GM12891 (cell line): ENCODE results near the gene CYP27B1. TPM values are rescaled to one million over a fixed set of nuclear protein-coding genes. Genes with fewer than 3 reads are reported as not detected.

ENCODE experiments used
- DNase-seq: peaks from one replicate; pipeline ENCODE4 v3.0.0; 2011; ENCODE audit warnings: low spot score; ENCODE audit not compliant: insufficient read length
- FAIRE-seq: peaks from 2 replicates; lab custom pipeline; 2011; peaks lifted over from hg19 to GRCh38; lab: Jason Lieb, UNC
- PAX5 ChIP-seq: IDR thresholded peaks from 2 replicates; pipeline ENCODE4 v1.6.1; 2011; ENCODE audit warnings: low read length, moderate library complexity, mild to moderate bottlenecking; ENCODE audit not compliant: insufficient read depth, severe bottlenecking
- POLR2A ChIP-seq: IDR thresholded peaks from 2 replicates; pipeline ENCODE4 v1.6.1; 2011; ENCODE audit warnings: low read depth, low read length, control low read depth
- POLR2AphosphoS5 ChIP-seq: IDR thresholded peaks from 2 replicates; pipeline ENCODE4 v1.6.1; 2011; ENCODE audit warnings: low read depth, low read length, control low read depth
- POU2F2 ChIP-seq: IDR thresholded peaks from 2 replicates; pipeline ENCODE4 v1.6.1; 2011; ENCODE audit warnings: low read depth, mild to moderate bottlenecking, control low read depth, low read length, moderate library complexity
- SPI1 ChIP-seq: IDR thresholded peaks from 2 replicates; pipeline ENCODE4 v1.6.1; 2011; ENCODE audit warnings: low read depth, low read length, control low read depth
- TAF1 ChIP-seq: IDR thresholded peaks from 2 replicates; pipeline ENCODE4 v1.6.1; 2011; ENCODE audit warnings: low read depth, low read length, control low read depth
- polyA plus RNA-seq: library from polyadenylated mRNA; unstranded; fragments of >200 nt; gene quantifications from one replicate; pipeline ENCODE4 v1.2.1, GENCODE V29; 2012; ENCODE audit warnings: low read depth, missing spikeins, inconsistent platforms; ENCODE audit not compliant: missing spikeins

CYP27B1 gene, protein sequence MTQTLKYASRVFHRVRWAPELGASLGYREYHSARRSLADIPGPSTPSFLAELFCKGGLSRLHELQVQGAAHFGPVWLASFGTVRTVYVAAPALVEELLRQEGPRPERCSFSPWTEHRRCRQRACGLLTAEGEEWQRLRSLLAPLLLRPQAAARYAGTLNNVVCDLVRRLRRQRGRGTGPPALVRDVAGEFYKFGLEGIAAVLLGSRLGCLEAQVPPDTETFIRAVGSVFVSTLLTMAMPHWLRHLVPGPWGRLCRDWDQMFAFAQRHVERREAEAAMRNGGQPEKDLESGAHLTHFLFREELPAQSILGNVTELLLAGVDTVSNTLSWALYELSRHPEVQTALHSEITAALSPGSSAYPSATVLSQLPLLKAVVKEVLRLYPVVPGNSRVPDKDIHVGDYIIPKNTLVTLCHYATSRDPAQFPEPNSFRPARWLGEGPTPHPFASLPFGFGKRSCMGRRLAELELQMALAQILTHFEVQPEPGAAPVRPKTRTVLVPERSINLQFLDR
- polyA plus RNA-seq: 0.85 TPM

GRCh38 chr12:57766464-57767304, at the start of gene CYP27B1:
CYP27B1 (minus strand) TSS chr12:57767078; CDS start chr12:57767041, 37 bp downstream.
- peak; percentile 16 for FAIRE-seq
- TF ChIP-seq POU2F2: no peak
- no peak for TF ChIP-seq PAX5
- no peak for TF ChIP-seq POLR2A
- no peak for TF ChIP-seq SPI1
- no peak for TF ChIP-seq TAF1
- TF ChIP-seq POLR2AphosphoS5: no peak
- DNase-seq: no peak

- no peak for DNase-seq
- TF ChIP-seq PAX5: no peak
- no peak for FAIRE-seq
Measured at GRCh38 chr12:57816001-57816854, 49.4 kb upstream of the CYP27B1 start.

GRCh38 chr12:57815177-57816000, 48.5 kb upstream of the CYP27B1 start:
- DNase-seq (no peak), FAIRE-seq (no peak)
- TF ChIP-seq POLR2A (no peak), POU2F2 (no peak), PAX5 (no peak), TAF1 (no peak), POLR2AphosphoS5 (no peak), SPI1 (no peak)

DNA sequence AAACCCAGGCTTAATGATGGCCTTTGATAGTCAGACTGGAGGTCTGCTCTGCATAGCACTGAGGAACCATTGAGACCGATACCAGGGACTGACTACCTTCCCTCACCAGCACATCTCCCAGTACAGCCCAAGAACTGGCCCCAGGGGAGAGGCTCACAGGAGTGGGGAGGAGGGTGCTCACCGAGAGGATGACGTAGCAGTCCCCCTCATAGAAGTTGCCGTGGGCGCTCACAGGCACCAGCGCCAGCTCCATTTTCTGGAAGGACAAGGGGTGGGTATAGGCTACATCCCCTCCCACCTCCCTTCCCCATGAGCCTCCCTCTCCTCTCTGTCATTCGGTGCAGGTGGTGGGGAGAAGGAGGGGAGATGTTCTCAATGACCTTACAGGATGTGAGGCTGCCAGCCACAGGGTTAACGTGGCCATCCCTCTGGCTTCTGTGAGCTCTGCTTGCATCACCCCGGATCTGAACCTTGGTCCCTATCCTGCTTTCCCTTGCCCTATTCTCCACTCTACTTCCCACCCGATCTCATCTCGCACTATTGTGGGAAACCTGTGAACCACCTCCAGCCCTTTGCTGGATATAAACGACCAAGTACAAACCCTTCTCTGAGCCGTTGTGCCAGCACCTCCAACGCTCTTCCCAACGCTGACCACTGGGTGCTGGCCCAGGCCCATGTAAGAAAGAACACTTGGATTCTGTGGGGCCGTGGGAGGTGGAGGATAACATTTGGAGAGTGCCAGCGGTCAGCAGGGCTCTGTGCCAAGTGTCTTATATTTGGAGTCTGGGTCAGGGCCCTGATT, 47.3 kb upstream of the CYP27B1 start:
- DNase-seq: no peak
- FAIRE-seq: no peak
- TF ChIP-seq POLR2A (no peak), SPI1 (no peak), PAX5 (no peak), POLR2AphosphoS5 (no peak), TAF1 (no peak), POU2F2 (no peak)

DNA sequence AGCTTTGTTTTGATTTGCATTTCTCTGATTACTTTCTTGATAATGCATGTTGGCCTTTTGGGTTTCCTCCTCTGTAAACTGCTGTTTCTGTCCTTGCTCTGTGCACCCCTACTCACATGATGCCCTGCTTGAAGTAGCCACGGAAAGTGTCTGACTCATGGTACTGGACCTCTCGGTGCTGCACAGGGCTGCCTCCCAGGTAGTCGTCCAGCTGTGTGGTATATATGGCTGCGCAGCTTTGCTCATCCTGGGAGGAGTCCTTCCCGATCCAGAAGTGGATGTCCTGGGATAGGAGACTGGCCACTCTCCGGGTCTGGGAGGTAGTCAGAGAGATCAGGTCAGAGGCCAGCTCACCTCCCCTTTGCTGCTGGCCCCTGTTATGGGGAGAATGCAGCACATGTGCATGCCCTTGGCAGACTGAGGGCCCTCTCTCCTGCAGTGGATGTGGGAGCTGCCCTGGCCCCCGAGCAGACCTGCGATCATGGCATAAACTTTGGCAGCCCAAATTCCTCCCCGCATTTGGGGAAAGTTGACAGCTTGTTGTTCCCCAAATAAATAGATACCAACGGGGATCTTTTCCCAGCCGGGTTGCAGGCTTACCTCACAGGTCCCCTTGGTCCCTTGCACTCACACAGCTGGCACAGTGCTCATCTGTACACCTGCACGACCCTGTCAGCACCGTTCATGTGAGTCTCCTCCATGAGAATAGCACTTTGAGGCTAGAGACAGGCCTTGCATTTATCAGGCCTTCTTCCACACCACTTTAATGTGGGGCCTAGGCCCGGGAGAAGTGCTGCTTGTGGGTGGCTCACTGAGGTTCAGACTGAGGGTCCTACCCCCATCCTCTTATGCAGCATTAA, 46.5 kb upstream of the CYP27B1 start:
- no peak for TF ChIP-seq POLR2A
- TF ChIP-seq PAX5: no peak
- TF ChIP-seq TAF1: no peak
- TF ChIP-seq POLR2AphosphoS5: no peak
- no peak for TF ChIP-seq POU2F2
- no peak for TF ChIP-seq SPI1
- DNase-seq: no peak
- no peak for FAIRE-seq

DNA sequence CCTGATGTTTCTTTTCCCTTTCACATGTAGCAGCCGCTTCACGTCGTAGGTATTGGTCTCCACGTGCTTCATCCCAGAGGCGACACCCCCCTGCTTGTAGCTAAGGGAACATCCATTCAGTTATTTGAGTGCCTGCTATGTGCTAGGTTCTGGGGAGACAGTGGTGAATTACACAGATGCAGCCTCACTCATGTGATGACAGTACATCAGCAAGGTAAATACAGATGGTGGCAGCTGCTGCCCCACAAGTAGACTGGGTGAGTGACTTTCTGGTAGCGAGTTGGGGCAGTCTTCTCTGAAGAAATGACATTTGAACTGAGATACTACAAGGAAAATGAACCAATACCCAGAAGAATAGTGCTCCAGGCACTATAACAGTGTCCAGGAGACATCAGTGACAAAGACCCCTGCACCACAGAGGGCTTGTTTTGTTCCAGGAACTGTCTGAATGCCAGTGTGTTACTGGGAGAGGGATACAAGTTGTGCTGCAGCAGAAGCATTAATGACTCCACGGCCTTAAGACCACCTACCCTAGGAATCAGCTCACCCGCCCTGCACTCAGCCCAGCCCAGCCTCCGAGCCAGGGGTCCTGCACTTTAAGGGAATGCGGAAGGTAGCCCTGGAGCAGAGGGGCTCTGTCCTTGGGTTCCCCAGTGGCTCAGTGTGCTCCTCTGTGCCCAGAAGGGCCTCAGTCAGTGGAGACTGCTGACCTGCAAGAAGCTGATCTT, 44.3 kb upstream of the CYP27B1 start:
- DNase-seq: no peak
- TF ChIP-seq POLR2AphosphoS5 (no peak), SPI1 (no peak), TAF1 (no peak), POLR2A (no peak), PAX5 (no peak), POU2F2 (no peak)
- no peak for FAIRE-seq

DNA sequence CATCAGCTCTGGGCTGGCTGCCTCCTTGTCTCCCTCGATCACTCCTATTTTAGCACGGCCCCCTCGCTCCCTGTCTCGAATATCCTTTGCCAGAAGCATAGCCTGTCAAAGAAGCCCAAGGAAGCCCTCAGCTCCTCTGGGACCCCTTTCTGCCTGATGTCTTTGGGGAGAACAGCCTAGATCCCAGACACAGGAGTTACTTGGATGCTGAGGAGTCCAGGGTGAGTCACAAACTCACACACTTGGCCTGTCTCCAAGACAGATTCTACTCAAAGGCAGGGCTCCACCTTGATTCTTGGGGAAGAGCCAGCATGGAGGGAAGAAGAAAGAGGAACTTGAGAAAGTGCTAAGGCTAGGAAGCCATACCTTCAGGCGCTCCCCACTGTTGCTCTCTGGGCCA, 43.6 kb upstream of the CYP27B1 start:
- TF ChIP-seq PAX5 (no peak), POLR2A (no peak), SPI1 (no peak), POLR2AphosphoS5 (no peak), TAF1 (no peak)
- FAIRE-seq (no peak), DNase-seq (no peak)
